C4-2B (cell line): ENCODE results near the gene TMED1.

Experiments used
- H3K27ac ChIP-seq: fragments of 450-650 bp; 2 replicates; pipeline ENCODE4 v1.5.1; 2017
- ZFX ChIP-seq: fragments of 450-650 bp; IDR thresholded peaks from 2 replicates; pipeline ENCODE4 v1.6.1; 2017
- TF ChIP-seq, protein P1 (sequence below): fragments of 450-650 bp; conservative IDR thresholded peaks from 2 replicates; pipeline ENCODE4 v1.5.1; 2017; ENCODE audit warnings: mild to moderate bottlenecking

TMED1 gene

GRCh38 chr19:10876459-10877240 is 40.6 kb upstream of the TMED1 start:
- TF ChIP-seq, protein P1, sequence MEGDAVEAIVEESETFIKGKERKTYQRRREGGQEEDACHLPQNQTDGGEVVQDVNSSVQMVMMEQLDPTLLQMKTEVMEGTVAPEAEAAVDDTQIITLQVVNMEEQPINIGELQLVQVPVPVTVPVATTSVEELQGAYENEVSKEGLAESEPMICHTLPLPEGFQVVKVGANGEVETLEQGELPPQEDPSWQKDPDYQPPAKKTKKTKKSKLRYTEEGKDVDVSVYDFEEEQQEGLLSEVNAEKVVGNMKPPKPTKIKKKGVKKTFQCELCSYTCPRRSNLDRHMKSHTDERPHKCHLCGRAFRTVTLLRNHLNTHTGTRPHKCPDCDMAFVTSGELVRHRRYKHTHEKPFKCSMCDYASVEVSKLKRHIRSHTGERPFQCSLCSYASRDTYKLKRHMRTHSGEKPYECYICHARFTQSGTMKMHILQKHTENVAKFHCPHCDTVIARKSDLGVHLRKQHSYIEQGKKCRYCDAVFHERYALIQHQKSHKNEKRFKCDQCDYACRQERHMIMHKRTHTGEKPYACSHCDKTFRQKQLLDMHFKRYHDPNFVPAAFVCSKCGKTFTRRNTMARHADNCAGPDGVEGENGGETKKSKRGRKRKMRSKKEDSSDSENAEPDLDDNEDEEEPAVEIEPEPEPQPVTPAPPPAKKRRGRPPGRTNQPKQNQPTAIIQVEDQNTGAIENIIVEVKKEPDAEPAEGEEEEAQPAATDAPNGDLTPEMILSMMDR, result no peak
- no peak for TF ChIP-seq ZFX
- H3K27ac ChIP-seq, result no peak overlapping the region

DNA sequence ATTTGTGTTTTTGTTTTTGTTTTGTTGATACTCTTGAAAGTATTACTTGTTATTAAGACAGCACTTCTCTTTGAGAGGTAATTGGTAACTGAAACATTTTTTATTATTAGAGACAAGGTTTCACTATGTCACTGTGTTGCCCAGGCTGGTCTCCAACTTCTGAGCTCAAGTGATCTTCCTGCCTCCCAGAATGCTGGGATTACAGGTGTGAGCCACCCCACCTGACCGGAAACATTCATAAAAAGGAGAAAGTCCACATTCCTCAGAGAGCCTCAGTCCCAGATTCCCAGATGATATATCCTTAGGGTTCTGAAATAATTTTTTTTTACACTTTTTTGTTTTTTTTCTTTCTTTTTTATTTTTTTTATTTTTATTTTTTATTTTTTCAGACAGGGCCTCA is 38.0 kb upstream of the TMED1 start:
- TF ChIP-seq ZFX, result no peak
- TF ChIP-seq, protein P1, result no peak
- H3K27ac ChIP-seq, result no peak overlapping the region

- TF ChIP-seq, protein P1, result no peak
- no peak for TF ChIP-seq ZFX
These were observed 36.6 kb upstream of the TMED1 start for GRCh38 chr19:10872546-10873107.

DNA sequence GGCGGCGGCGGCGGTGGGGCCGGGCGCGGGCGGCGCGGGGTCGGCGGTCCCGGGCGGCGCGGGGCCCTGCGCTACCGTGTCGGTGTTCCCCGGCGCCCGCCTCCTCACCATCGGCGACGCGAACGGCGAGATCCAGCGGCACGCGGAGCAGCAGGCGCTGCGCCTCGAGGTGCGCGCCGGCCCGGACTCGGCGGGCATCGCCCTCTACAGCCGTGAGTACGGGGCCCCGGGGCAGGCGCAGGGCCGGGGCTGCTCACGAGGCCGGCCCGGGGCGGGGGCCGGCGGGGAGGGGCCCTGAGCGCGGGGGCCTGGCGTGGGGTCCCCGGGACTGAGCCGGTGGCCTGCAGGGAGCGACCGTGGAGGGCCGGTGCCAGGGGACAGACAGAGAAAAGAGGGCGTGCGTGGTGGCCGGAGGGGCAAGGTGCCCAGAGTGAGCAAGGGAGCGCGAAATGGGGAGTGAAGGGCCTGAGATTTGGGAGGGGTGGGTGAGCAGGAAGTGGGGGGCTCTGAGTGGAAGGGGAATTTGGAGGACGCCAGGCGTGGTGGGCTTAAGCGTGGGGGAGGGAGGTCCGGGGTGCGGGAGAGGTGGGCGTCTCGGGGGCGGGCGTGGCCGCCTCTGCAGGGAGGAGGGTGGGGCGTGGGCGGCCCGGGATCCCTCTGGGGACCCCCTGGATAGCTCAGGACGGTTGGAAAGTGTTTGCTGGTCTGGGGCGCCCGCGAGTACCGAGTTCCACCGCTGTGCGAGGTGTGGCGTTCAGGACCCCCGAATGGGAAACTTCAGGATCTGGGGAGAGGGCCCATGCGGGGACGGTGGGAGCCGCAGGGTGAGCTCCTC is 35.9 kb upstream of the TMED1 start:
- H3K27ac ChIP-seq, result peak overlapping the region; percentile 85
- TF ChIP-seq, protein P1, result no peak
- TF ChIP-seq ZFX, result peak; percentile 91; the same call in 1 of the 2 replicates

More at GRCh38 chr19:10872546-10873107, 36.6 kb upstream of the TMED1 start:
- H3K27ac ChIP-seq, result peak overlapping the region; percentile 85

DNA sequence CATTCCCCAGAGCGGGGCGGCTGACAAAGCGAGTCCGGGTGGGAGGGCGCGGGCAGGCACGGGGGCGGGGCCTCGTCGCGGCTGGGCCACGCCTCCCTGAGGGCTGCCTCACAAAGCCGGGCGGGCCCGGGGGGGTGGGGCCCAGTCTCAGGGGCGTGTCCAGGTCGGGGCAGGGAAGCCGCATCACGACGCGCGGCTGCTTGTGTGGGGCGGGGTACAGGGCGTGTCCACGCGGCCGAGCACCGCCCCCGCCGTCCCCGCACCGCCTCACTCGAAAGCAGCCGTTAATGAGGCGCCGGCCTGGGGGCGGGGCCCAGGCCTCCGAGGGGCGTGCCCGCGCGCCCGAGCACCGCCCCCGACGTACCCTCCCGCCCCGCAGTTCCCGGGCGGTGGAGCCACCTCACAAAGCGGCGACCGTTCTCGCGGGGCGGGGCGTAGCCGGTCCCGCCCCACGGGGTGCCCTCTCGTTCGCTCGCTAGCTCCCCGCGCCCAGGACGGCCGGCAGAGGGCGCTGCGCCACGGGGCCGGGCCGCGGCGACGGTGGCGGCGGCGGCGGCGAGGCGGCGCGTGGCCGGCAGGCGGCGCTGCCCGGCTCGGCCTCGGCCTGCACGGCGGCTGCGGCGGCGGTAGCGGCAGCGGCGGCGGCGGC is 35.1 kb upstream of the TMED1 start, which contains the start of gene CARM1:
TSS of gene CARM1 (plus strand) at position 599 of the 649 bp plus-strand sequence. CDS start 150 bp downstream, outside the sequence.
- H3K27ac ChIP-seq, result peak within 1 kb of the TSS; percentile 85
- TF ChIP-seq, protein P1, result peak; percentile 93
- no peak for TF ChIP-seq ZFX

DNA sequence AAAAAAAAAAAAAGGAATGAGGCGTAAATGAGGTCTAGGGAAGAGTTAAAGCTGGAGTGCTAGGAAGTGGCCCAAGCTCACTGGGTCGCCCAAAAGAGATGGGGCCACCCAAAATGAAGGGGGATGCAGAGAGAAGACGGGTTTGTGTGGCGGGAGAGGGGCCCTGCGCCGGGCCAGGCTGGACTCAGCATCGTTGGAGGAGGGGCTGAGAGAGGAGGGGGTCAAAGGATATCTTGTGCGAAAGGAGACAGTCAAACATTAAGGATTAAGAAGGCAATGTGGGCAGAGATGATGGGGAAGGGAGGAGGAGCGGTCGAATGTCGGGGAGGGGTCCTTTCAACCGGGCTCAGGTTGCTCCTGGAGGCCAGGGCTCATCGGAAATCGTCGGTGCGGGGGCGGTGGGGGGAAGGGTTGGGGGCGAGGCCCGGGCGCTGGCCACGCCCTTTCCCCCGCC is 34.5 kb upstream of the TMED1 start:
- peak overlapping the region; percentile 62 for H3K27ac ChIP-seq
- no peak for TF ChIP-seq ZFX
- TF ChIP-seq, protein P1, result no peak

GRCh38 chr19:10869872-10870311 is 33.9 kb upstream of the TMED1 start:
- peak overlapping the region; percentile 62; the same call in 1 of the 2 replicates for H3K27ac ChIP-seq
